SJSA1 (cell line): Measurements from ENCODE around the gene ASF1A. TPM values are rescaled to one million over a fixed set of nuclear protein-coding genes. Genes with fewer than 3 reads are reported as not detected.

Experiments
- DNase-seq, 2 experiments: peaks; one replicate each; pipeline ENCODE4 v3.0.0-alpha.2; 2015 to 2020; ENCODE audit warnings: low spot score in 2 of 2, low read depth in 1 of 2
- H3K27ac ChIP-seq: fragments of 250-450 bp; sonication (Bioruptor Pico); 2 replicates; pipeline ENCODE4 v1.5.1; 2020; ENCODE audit warnings: mild to moderate bottlenecking, moderate library complexity
- H3K27me3 ChIP-seq: fragments of 250-450 bp; sonication (Bioruptor Pico); replicated peaks from 2 replicates; pipeline ENCODE4 v1.5.1; 2020; ENCODE audit warnings: mild to moderate bottlenecking, moderate library complexity
- H3K36me3 ChIP-seq: fragments of 250-450 bp; sonication (Bioruptor Pico); 2 replicates; pipeline ENCODE4 v1.5.1; 2020; ENCODE audit warnings: mild to moderate bottlenecking
- H3K4me1 ChIP-seq: fragments of 250-450 bp; sonication (Bioruptor Pico); replicated peaks from 2 replicates; pipeline ENCODE4 v1.6.1; 2021; ENCODE audit warnings: mild to moderate bottlenecking
- H3K4me3 ChIP-seq: fragments of 250-450 bp; sonication (Bioruptor Pico); 2 replicates; pipeline ENCODE4 v1.5.1; 2020; ENCODE audit warnings: mild to moderate bottlenecking
- H3K9me3 ChIP-seq: fragments of 250-450 bp; sonication (Bioruptor Pico); replicated peaks from 2 replicates; pipeline ENCODE4 v1.5.1; 2020; ENCODE audit warnings: mild to moderate bottlenecking
- total RNA-seq: library from RNA; depleted of rRNA; stranded (reverse); fragments of >200 nt; shearing (Covaris generic); gene quantifications from 2 replicates; pipeline ENCODE4 v1.2.3, GENCODE V29; 2014

ASF1A gene
- total RNA-seq, 1 experiment from 2014 or later: 38.4 TPM

- Histone ChIP-seq H3K4me3 (no peak overlapping the region), H3K4me1 (no peaks in the 10 kb centered on the region), H3K27me3 (no peaks in the 10 kb centered on the region), H3K36me3 (peaks cover 92% of the 10 kb centered on the region), H3K27ac (no peak overlapping the region), H3K9me3 (no peaks in the 10 kb centered on the region)
- DNase-seq: no peak
Measured at GRCh38 chr6:118905084-118905483, 11.1 kb downstream of the ASF1A start.

GRCh38 chr6:118905851-118906250 lies 11.9 kb downstream of the ASF1A start:
- Histone ChIP-seq H3K36me3 (peaks cover 94% of the 10 kb centered on the region), H3K9me3 (no peaks in the 10 kb centered on the region), H3K27ac (no peak overlapping the region), H3K27me3 (no peaks in the 10 kb centered on the region), H3K4me1 (no peaks in the 10 kb centered on the region), H3K4me3 (no peak overlapping the region)
- DNase-seq: no peak

GRCh38 chr6:118908441-118908840 lies 14.5 kb downstream of the ASF1A start:
- Histone ChIP-seq H3K9me3 (no peaks in the 10 kb centered on the region), H3K4me3 (no peak overlapping the region), H3K36me3 (peaks cover 89% of the 10 kb centered on the region), H3K4me1 (no peaks in the 10 kb centered on the region), H3K27me3 (no peaks in the 10 kb centered on the region), H3K27ac (no peak overlapping the region)
- no peak for DNase-seq

- Histone ChIP-seq H3K4me1 (no peaks in the 10 kb centered on the region), H3K36me3 (peaks cover 67% of the 10 kb centered on the region), H3K4me3 (no peak overlapping the region), H3K27ac (no peak overlapping the region), H3K9me3 (no peaks in the 10 kb centered on the region), H3K27me3 (no peaks in the 10 kb centered on the region)
- DNase-seq: no peak
Measured at GRCh38 chr6:118912646-118913045, 18.7 kb downstream of the ASF1A start.

- Histone ChIP-seq H3K4me1 (no peaks in the 10 kb centered on the region), H3K27me3 (no peaks in the 10 kb centered on the region), H3K27ac (no peak overlapping the region), H3K9me3 (no peaks in the 10 kb centered on the region), H3K4me3 (no peak overlapping the region), H3K36me3 (peaks cover 62% of the 10 kb centered on the region)
- DNase-seq: no peak
Measured at GRCh38 chr6:118913161-118913560, 19.2 kb downstream of the ASF1A start.

GRCh38 chr6:118914598-118914997 lies 20.6 kb downstream of the ASF1A start:
- H3K27me3 ChIP-seq: no peaks in the 10 kb centered on the region
- H3K36me3 ChIP-seq: peaks cover 49% of the 10 kb centered on the region
- H3K27ac ChIP-seq: no peak overlapping the region
- H3K9me3 ChIP-seq: no peaks in the 10 kb centered on the region
- no peak overlapping the region for H3K4me3 ChIP-seq
- no peaks in the 10 kb centered on the region for H3K4me1 ChIP-seq
- DNase-seq: no peak

GRCh38 chr6:118917546-118918328 lies 23.8 kb downstream of the ASF1A start:
- Histone ChIP-seq H3K9me3 (no peaks in the 10 kb centered on the region), H3K4me3 (no peak overlapping the region), H3K27me3 (no peaks in the 10 kb centered on the region), H3K36me3 (peaks cover 51% of the 10 kb centered on the region), H3K27ac (no peak overlapping the region), H3K4me1 (no peaks in the 10 kb centered on the region)
- no peak for DNase-seq

GRCh38 chr6:118918329-118918725 lies 24.4 kb downstream of the ASF1A start:
- Histone ChIP-seq H3K9me3 (no peaks in the 10 kb centered on the region), H3K36me3 (peaks cover 48% of the 10 kb centered on the region), H3K4me3 (no peak overlapping the region), H3K27me3 (no peaks in the 10 kb centered on the region), H3K4me1 (no peaks in the 10 kb centered on the region), H3K27ac (no peak overlapping the region)
- no peak for DNase-seq

GRCh38 chr6:118921084-118921483 lies 27.1 kb downstream of the ASF1A start:
- H3K27me3 ChIP-seq: no peaks in the 10 kb centered on the region
- H3K36me3 ChIP-seq: peaks cover 38% of the 10 kb centered on the region
- no peak for DNase-seq
- H3K27ac ChIP-seq: no peak overlapping the region
- H3K4me1 ChIP-seq: no peaks in the 10 kb centered on the region
- H3K9me3 ChIP-seq: no peaks in the 10 kb centered on the region
- no peak overlapping the region for H3K4me3 ChIP-seq

GRCh38 chr6:118923035-118923434 lies 29.1 kb downstream of the ASF1A start:
- H3K36me3 ChIP-seq: peaks cover 38% of the 10 kb centered on the region
- H3K4me1 ChIP-seq: no peaks in the 10 kb centered on the region

GRCh38 chr6:118930680-118931079 lies 36.7 kb downstream of the ASF1A start:
- H3K4me3 ChIP-seq: no peak overlapping the region
- H3K27ac ChIP-seq: no peak overlapping the region
- H3K4me1 ChIP-seq: peaks cover 5% of the 10 kb centered on the region
- DNase-seq: no peak
- H3K36me3 ChIP-seq: peaks cover 18% of the 10 kb centered on the region; the same call in 1 of the 2 replicates
- H3K9me3 ChIP-seq: no peaks in the 10 kb centered on the region
- H3K27me3 ChIP-seq: no peaks in the 10 kb centered on the region

More at GRCh38 chr6:118923035-118923434, 29.1 kb downstream of the ASF1A start:
- no peak overlapping the region for H3K27ac ChIP-seq
- no peaks in the 10 kb centered on the region for H3K9me3 ChIP-seq
- no peak overlapping the region for H3K4me3 ChIP-seq
- DNase-seq: no peak
- H3K27me3 ChIP-seq: no peaks in the 10 kb centered on the region

- no peak overlapping the region for H3K27ac ChIP-seq
- H3K27me3 ChIP-seq: no peaks in the 10 kb centered on the region
- no peaks in the 10 kb centered on the region for H3K9me3 ChIP-seq
- H3K4me3 ChIP-seq: no peak overlapping the region
- no peak for DNase-seq
- peaks cover 18% of the 10 kb centered on the region; the same call in 1 of the 2 replicates for H3K36me3 ChIP-seq
- peaks cover 5% of the 10 kb centered on the region for H3K4me1 ChIP-seq
Measured at GRCh38 chr6:118931436-118931835, 37.5 kb downstream of the ASF1A start.

- Histone ChIP-seq H3K4me1 (peaks cover 5% of the 10 kb centered on the region), H3K9me3 (no peaks in the 10 kb centered on the region), H3K27me3 (no peaks in the 10 kb centered on the region), H3K36me3 (peaks cover 18% of the 10 kb centered on the region; the same call in 1 of the 2 replicates), H3K4me3 (no peak overlapping the region), H3K27ac (no peak overlapping the region)
- DNase-seq: no peak
Measured at GRCh38 chr6:118932421-118932820, 38.5 kb downstream of the ASF1A start.

- Histone ChIP-seq H3K27ac (no peak overlapping the region), H3K36me3 (peaks cover 18% of the 10 kb centered on the region; the same call in 1 of the 2 replicates), H3K9me3 (no peaks in the 10 kb centered on the region), H3K27me3 (no peaks in the 10 kb centered on the region), H3K4me3 (peak overlapping the region; percentile 82), H3K4me1 (peaks cover 5% of the 10 kb centered on the region)
- DNase-seq: no peak
Measured at GRCh38 chr6:118933855-118934460, 40.0 kb downstream of the ASF1A start.
